ENCODE results near the gene KREMEN1. TPM values are rescaled to one million over a fixed set of nuclear protein-coding genes. Genes with fewer than 3 reads are reported as not detected.

Gene KREMEN1
- total and polyA plus RNA-seq, 10 of the 15 experiments (the other 5 are each of a cell fraction or from before 2014, with no cell fraction given) = 0.10 to 2.5 (median 0.20) TPM; not detected in 1

GRCh38 chr22:29089507-29089906 lies 16.7 kb downstream of the KREMEN1 start:
- Histone ChIP-seq H2AFZ (ENCODE audit: control insufficient read depth, low read depth, low read length) (no peak overlapping the region), H3K27ac (ENCODE audit: control insufficient read depth, insufficient read depth) (no peak overlapping the region), H3K36me3 (ENCODE audit: control insufficient read depth in 2 of 2, insufficient read depth in 2 of 2, low read length in 1 of 2) (no peaks in the 10 kb centered on the region), H3K9ac (ENCODE audit: control insufficient read depth, insufficient read depth, low read length) (no peak overlapping the region), H4K20me1 (ENCODE audit: control insufficient read depth, insufficient read depth) (no peaks in the 10 kb centered on the region), H3K4me2 (ENCODE audit: control insufficient read depth, insufficient read depth) (no peak overlapping the region), H3K79me2 (ENCODE audit: control insufficient read depth, insufficient read depth, low read length) (no peaks in the 10 kb centered on the region), H3K4me3 (no peak overlapping the region), H3K27me3 (replicated peaks in 1 of 2; ENCODE audit: control insufficient read depth in 2 of 2, insufficient read depth in 2 of 2, low read length in 1 of 2) (no peaks in the 10 kb centered on the region), H3K9me3 (replicated peaks; ENCODE audit: control insufficient read depth, insufficient read depth, low read length) (no peaks in the 10 kb centered on the region), H3K4me1 (ENCODE audit: control insufficient read depth, insufficient read depth, low read length) (no peaks in the 10 kb centered on the region)
- CTCF ChIA-PET = interaction anchor here (0.7 to 1.3 kb wide), 2 partner anchors 65 kb away, joined by 4 to 5 read pairs; no protein-coding TSS in a partner anchor
- ATAC-seq (no peak), FAIRE-seq (no peak), DNase-seq (ENCODE audit: low read depth, low spot score) (no peak)
- TF ChIP-seq POLR2AphosphoS2 (IDR thresholded peaks at IDR 0.05; ENCODE audit: low read depth, low read length) = no peak
- no TSS peak for BruUV-seq (replicated peaks)
- intact Hi-C loops (cut with micrococcal nuclease; ENCODE audit: unreplicated experiment) = no loop called here
- RAD21 ChIA-PET (ENCODE audit: unreplicated experiment) = no interaction called here
- in situ Hi-C loops (cut with MboI) = no loop called here
- POLR2A ChIA-PET = no interaction called here
- SMC1A ChIA-PET (ENCODE audit: uncharacterized antibody, unreplicated experiment) = interaction anchor here (0.9 kb wide), 1 partner anchor 489 kb away, joined by 3 read pairs; no protein-coding TSS in a partner anchor
- 51% methylated on average over 3 of the region's 3 CpGs for WGBS (ENCODE audit: insufficient coverage, insufficient replicate concordance, low lambda C conversion rate, missing lambda C conversion rate)

- DNase-seq (ENCODE audit: low read depth, low spot score) = no peak
- 36% methylated on average over 3 of the region's 3 CpGs for WGBS (ENCODE audit: insufficient coverage, insufficient replicate concordance, low lambda C conversion rate, missing lambda C conversion rate)
- in situ Hi-C loops (cut with MboI) = no loop called here
- Histone ChIP-seq H3K79me2 (ENCODE audit: control insufficient read depth, insufficient read depth, low read length) (no peaks in the 10 kb centered on the region), H3K4me1 (ENCODE audit: control insufficient read depth, insufficient read depth, low read length) (no peaks in the 10 kb centered on the region), H3K27me3 (replicated peaks in 1 of 2; ENCODE audit: control insufficient read depth in 2 of 2, insufficient read depth in 2 of 2, low read length in 1 of 2) (no peaks in the 10 kb centered on the region), H3K27ac (ENCODE audit: control insufficient read depth, insufficient read depth) (no peak overlapping the region), H4K20me1 (ENCODE audit: control insufficient read depth, insufficient read depth) (no peaks in the 10 kb centered on the region), H3K9me3 (replicated peaks; ENCODE audit: control insufficient read depth, insufficient read depth, low read length) (no peaks in the 10 kb centered on the region), H3K36me3 (ENCODE audit: control insufficient read depth in 2 of 2, insufficient read depth in 2 of 2, low read length in 1 of 2) (no peaks in the 10 kb centered on the region), H3K4me2 (ENCODE audit: control insufficient read depth, insufficient read depth) (no peak overlapping the region), H2AFZ (ENCODE audit: control insufficient read depth, low read depth, low read length) (no peak overlapping the region), H3K9ac (ENCODE audit: control insufficient read depth, insufficient read depth, low read length) (no peak overlapping the region), H3K4me3 (no peak overlapping the region)
- no peak for FAIRE-seq
- POLR2A ChIA-PET = no interaction called here
- no TSS peak for BruUV-seq (replicated peaks)
- RAD21 ChIA-PET (ENCODE audit: unreplicated experiment) = no interaction called here
- intact Hi-C loops (cut with micrococcal nuclease; ENCODE audit: unreplicated experiment) = no loop called here
- SMC1A ChIA-PET (ENCODE audit: uncharacterized antibody, unreplicated experiment) = interaction anchor here (0.9 kb wide), 1 partner anchor 489 kb away, joined by 3 read pairs; no protein-coding TSS in a partner anchor
- CTCF ChIA-PET = interaction anchor here (0.7 kb wide), 1 partner anchor 64 kb away, joined by 4 read pairs; no protein-coding TSS in a partner anchor
- ATAC-seq = no peak
- TF ChIP-seq IRF4 (IDR thresholded peaks at IDR 0.05; ENCODE audit: low read depth, low read length) (no peak), PKNOX1 (IDR thresholded peaks at IDR 0.05) (no peak), BMI1 (IDR thresholded peaks at IDR 0.05; ENCODE audit: borderline replicate concordance) (no peak), NFIC (IDR thresholded peaks at IDR 0.05; ENCODE audit: low read depth, low read length) (no peak), TARDBP (IDR thresholded peaks at IDR 0.05; ENCODE audit: borderline replicate concordance) (no peak), CUX1 (IDR thresholded peaks at IDR 0.05; ENCODE audit: insufficient replicate concordance, low read depth, low read length) (no peak), TCF3 (IDR thresholded peaks at IDR 0.05; ENCODE audit: borderline replicate concordance, insufficient read depth, low read depth, low read length) (no peak)
Observed at GRCh38 chr22:29090039-29090438, 17.2 kb downstream of the KREMEN1 start.
